PC-3 (cell line): Measurements from ENCODE around the gene SYNJ1. TPM values are rescaled to one million over a fixed set of nuclear protein-coding genes. Genes with fewer than 3 reads are reported as not detected.

Source experiments
- ATAC-seq: fragments of 200-7000 bp; cut with Tn5 transposase; 2 replicates; pipeline ENCODE4 v1.9.1; 2020; ENCODE audit warnings: mild to moderate bottlenecking, moderate library complexity
- BruUV-seq: library from RNA; stranded (reverse); fragments of 400-500 nt; replicated peaks from 2 replicates; lab custom pipeline; 2021; lab: Mats Ljungman, UMichigan
- CTCF ChIA-PET: fragments of 300-600 bp; sonication (Branson Sonifier 250); formaldehyde crosslinking; loops from one replicate; lab custom pipeline; 2022; ENCODE audit warnings: antibody characterized with exemption; lab: Charles Lee
- POLR2A ChIA-PET: fragments of 300-600 bp; sonication (Branson Sonifier 250); formaldehyde crosslinking; loops from one replicate; lab custom pipeline; 2022; ENCODE audit warnings: antibody characterized with exemption; ENCODE audit not compliant: unreplicated experiment; lab: Charles Lee
- DNase-seq: peaks from one replicate; pipeline ENCODE4 v3.0.0-alpha.2; 2015
- H2AFZ ChIP-seq: fragments of 300-600 bp; sonication (generic); 2 replicates; pipeline ENCODE4 v1.6.0; 2016; ENCODE audit warnings: antibody characterized with exemption, low read length
- H3F3A ChIP-seq: fragments of 300-600 bp; sonication (generic); one replicate; pipeline ENCODE4 v1.6.0; 2017; ENCODE audit warnings: antibody characterized with exemption, low read length, control low read depth, mild to moderate bottlenecking; ENCODE audit not compliant: unreplicated experiment
- H3K27ac ChIP-seq: fragments of 300-600 bp; sonication (generic); 2 replicates; pipeline ENCODE4 v1.5.1; 2016; ENCODE audit warnings: mild to moderate bottlenecking, low read length
- H3K27me3 ChIP-seq: fragments of 300-600 bp; sonication (generic); 2 replicates; pipeline ENCODE4 v1.6.1; 2016; ENCODE audit warnings: low read length, mixed read lengths
- H3K36me3 ChIP-seq: fragments of 300-600 bp; sonication (generic); 2 replicates; pipeline ENCODE4 v1.6.1; 2016; ENCODE audit warnings: low read depth, mixed run types, low read length, mixed read lengths
- H3K4me1 ChIP-seq: fragments of 300-600 bp; sonication (generic); 2 replicates; pipeline ENCODE4 v1.5.1; 2016; ENCODE audit warnings: low read length; ENCODE audit not compliant: insufficient read depth
- H3K4me2 ChIP-seq: fragments of 300-600 bp; sonication (generic); 2 replicates; pipeline ENCODE4 v1.6.0; 2016; ENCODE audit warnings: low read length
- H3K4me3 ChIP-seq: fragments of 300-600 bp; sonication (generic); 2 replicates; pipeline ENCODE4 v1.5.1; 2016; ENCODE audit warnings: mild to moderate bottlenecking, low read length, mixed read lengths
- H3K79me2 ChIP-seq: fragments of 300-600 bp; sonication (generic); 2 replicates; pipeline ENCODE4 v1.6.1; 2017; ENCODE audit warnings: low read length, mixed read lengths
- H3K9ac ChIP-seq: fragments of 300-600 bp; sonication (generic); 2 replicates; pipeline ENCODE4 v1.6.0; 2016; ENCODE audit warnings: mild to moderate bottlenecking, low read length
- H3K9me2 ChIP-seq: fragments of 300-600 bp; sonication (generic); replicated peaks from 2 replicates; pipeline ENCODE4 v1.6.1; 2016; ENCODE audit warnings: mixed run types, low read length, mixed read lengths
- H3K9me3 ChIP-seq: fragments of 300-600 bp; sonication (generic); 2 replicates; pipeline ENCODE4 v1.6.1; 2016; ENCODE audit warnings: low read length, mixed read lengths
- H4K20me1 ChIP-seq: fragments of 300-600 bp; sonication (generic); 2 replicates; pipeline ENCODE4 v1.6.1; 2016; ENCODE audit warnings: low read length, mixed read lengths
- CTCF ChIP-seq: fragments of 300-600 bp; sonication (generic); conservative IDR thresholded peaks from 2 replicates; pipeline ENCODE4 v1.5.1; 2017; ENCODE audit warnings: antibody characterized with exemption, low read depth, mild to moderate bottlenecking, low read length
- EZH2 ChIP-seq: fragments of 300-600 bp; sonication (generic); IDR thresholded peaks from one replicate; pipeline ENCODE4 v1.6.1; 2017; ENCODE audit warnings: antibody characterized with exemption, mild to moderate bottlenecking, low read length; ENCODE audit not compliant: unreplicated experiment
- EZH2phosphoT487 ChIP-seq: fragments of 300-600 bp; sonication (generic); IDR thresholded peaks from 2 replicates; pipeline ENCODE4 v1.6.1; 2018; ENCODE audit warnings: mild to moderate bottlenecking, antibody characterized with exemption, low read length, borderline replicate concordance
- intact Hi-C: fragments of 100-400 bp; cut with micrococcal nuclease; formaldehyde crosslinking; loops from 2 replicates; pipeline ENCODE4 v1.9.0; 2023
- total RNA-seq: library from RNA; depleted of rRNA; stranded (reverse); fragments of >200 nt; gene quantifications from 2 replicates; pipeline ENCODE4 v1.2.3, GENCODE V29; 2014

The SYNJ1 gene
- total RNA-seq, 1 experiment from 2014 or later = 7.0 TPM

GRCh38 chr21:32710069-32710784 is 17.6 kb downstream of the SYNJ1 start:
- H3K27ac ChIP-seq = no peak overlapping the region
- no peaks in the 10 kb centered on the region for H3K9me3 ChIP-seq
- H3F3A ChIP-seq = no peaks in the 10 kb centered on the region
- ChIA-PET CTCF (no interaction called here), POLR2A (no interaction called here)
- intact Hi-C loops = no loop called here
- H3K79me2 ChIP-seq = no peaks in the 10 kb centered on the region
- no peak for TF ChIP-seq EZH2phosphoT487
- TF ChIP-seq EZH2 = no peak
- no peak for TF ChIP-seq CTCF
- H4K20me1 ChIP-seq = no peaks in the 10 kb centered on the region
- no TSS peak for BruUV-seq
- H2AFZ ChIP-seq = no peak overlapping the region
- H3K4me2 ChIP-seq = no peak overlapping the region
- no peaks in the 10 kb centered on the region for H3K9me2 ChIP-seq
- H3K4me1 ChIP-seq = no peaks in the 10 kb centered on the region
- no peak for ATAC-seq
- H3K4me3 ChIP-seq = no peak overlapping the region
- DNase-seq = no peak
- H3K9ac ChIP-seq = no peak overlapping the region
- no peaks in the 10 kb centered on the region for H3K27me3 ChIP-seq
- H3K36me3 ChIP-seq = no peaks in the 10 kb centered on the region

GRCh38 chr21:32708069-32708468 is 19.7 kb downstream of the SYNJ1 start:
- H4K20me1 ChIP-seq = no peaks in the 10 kb centered on the region
- TF ChIP-seq CTCF = no peak
- TF ChIP-seq EZH2 = no peak
- no peak for TF ChIP-seq EZH2phosphoT487
- peaks cover 3% of the 10 kb centered on the region; the same call in 1 of the 2 replicates for H3K4me1 ChIP-seq
- H3K36me3 ChIP-seq = no peaks in the 10 kb centered on the region
- POLR2A ChIA-PET = no interaction called here
- ATAC-seq (no peak), DNase-seq (no peak)
- no peaks in the 10 kb centered on the region for H3F3A ChIP-seq
- H3K9me3 ChIP-seq = no peaks in the 10 kb centered on the region
- H3K27me3 ChIP-seq = no peaks in the 10 kb centered on the region
- H2AFZ ChIP-seq = no peak overlapping the region
- H3K9me2 ChIP-seq = no peaks in the 10 kb centered on the region
- CTCF ChIA-PET = no interaction called here
- no TSS peak for BruUV-seq
- H3K27ac ChIP-seq = no peak overlapping the region
- H3K4me2 ChIP-seq = no peak overlapping the region
- H3K4me3 ChIP-seq = no peak overlapping the region
- H3K79me2 ChIP-seq = no peaks in the 10 kb centered on the region
- no peak overlapping the region for H3K9ac ChIP-seq
- intact Hi-C loops = no loop called here

GRCh38 chr21:32705901-32706300 is 21.9 kb downstream of the SYNJ1 start:
- ChIA-PET CTCF (no interaction called here), POLR2A (no interaction called here)
- ATAC-seq (no peak), DNase-seq (no peak)
- TF ChIP-seq EZH2phosphoT487 = no peak
- TF ChIP-seq CTCF = no peak
- no peak for TF ChIP-seq EZH2
- H3K4me3 ChIP-seq = no peak overlapping the region
- H3K9me2 ChIP-seq = no peaks in the 10 kb centered on the region
- no peaks in the 10 kb centered on the region for H4K20me1 ChIP-seq
- H3K4me1 ChIP-seq = peaks cover 11% of the 10 kb centered on the region; the same call in 1 of the 2 replicates
- H3K9me3 ChIP-seq = no peaks in the 10 kb centered on the region
- no peak overlapping the region for H2AFZ ChIP-seq
- no TSS peak for BruUV-seq
- intact Hi-C loops = no loop called here
- H3K4me2 ChIP-seq = no peak overlapping the region
- H3K36me3 ChIP-seq = no peaks in the 10 kb centered on the region
- no peaks in the 10 kb centered on the region for H3K27me3 ChIP-seq
- H3K27ac ChIP-seq = no peak overlapping the region
- H3K79me2 ChIP-seq = no peaks in the 10 kb centered on the region
- H3F3A ChIP-seq = no peaks in the 10 kb centered on the region
- H3K9ac ChIP-seq = no peak overlapping the region
